GM21360 (cell line): Measurements from ENCODE around the gene DRICH1.
"Not testable (repeated sequence)": the region's sequence is repeated elsewhere in the genome, so short reads cannot be mapped to it uniquely, and the experiment has no call there.

ENCODE experiments used
- ATAC-seq: cut with Tn5 transposase; IDR thresholded peaks from one replicate; pipeline ENCODE4 v1.9.1; 2021; ENCODE audit warnings: mild to moderate bottlenecking, moderate library complexity; ENCODE audit not compliant: unreplicated experiment

The DRICH1 gene

GRCh38 chr22:23632178-23632577 is at the start of gene DRICH1:
TSS of gene DRICH1 (minus strand) at chr22:23632321. CDS start at chr22:23632023, 298 bp downstream.
- no peak for ATAC-seq

DNA sequence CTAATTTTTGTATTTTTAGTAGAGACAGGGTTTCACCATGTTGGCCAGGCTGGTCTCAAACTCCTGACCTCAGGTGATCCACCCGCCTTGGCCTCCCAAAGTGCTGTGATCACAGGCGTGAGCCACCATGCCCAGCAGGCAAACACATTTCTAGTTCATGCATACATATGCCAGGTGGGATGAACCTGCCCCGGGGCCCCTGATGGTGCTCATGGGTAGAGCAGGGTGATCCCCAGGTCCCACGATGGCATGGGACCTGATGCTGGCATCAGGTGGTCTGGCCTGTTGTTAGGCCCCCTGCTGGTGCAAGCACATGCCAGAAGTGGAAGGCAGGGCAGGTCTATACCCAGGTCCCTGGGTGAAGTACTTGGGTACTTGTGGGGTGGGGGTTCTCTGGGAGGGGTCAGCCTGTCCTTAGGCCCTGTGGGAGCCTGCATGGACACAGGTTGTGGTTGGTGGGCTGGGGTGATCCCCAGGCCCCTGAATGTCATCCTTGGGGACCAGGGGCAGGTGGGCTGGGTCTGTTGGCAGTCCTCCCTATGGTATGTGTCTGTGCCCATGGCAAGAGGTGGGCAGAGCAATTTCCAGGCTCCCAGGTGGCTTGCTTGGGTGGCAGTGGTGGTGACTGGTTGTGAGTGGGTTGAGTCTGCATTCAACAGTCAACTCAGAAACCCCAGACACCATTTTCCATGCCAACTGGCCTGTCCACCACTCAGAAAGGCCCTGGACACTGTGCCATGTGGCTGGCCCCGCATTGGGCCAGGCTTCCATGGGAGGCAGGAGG is 49.1 kb upstream of the DRICH1 start:
- no peak for ATAC-seq

DNA sequence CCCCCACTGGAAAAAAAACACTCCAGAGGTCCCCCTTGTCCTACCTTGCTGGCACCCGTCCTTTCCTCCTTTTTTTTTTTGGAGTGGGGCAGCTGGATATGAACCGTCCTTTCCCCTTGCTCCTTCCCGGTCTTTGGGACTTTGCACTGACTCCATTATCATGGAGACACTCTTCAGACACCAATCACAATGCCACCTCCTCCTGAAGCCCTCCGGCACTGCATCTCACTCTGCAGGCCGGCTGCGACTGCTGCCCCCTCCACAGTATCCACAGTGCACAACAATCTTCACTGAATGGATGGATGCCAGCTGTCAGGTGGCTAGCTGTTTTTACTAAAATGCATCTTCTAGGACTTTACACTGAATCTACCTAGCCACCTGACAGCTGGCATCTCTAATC is 46.0 kb upstream of the DRICH1 start:
- ATAC-seq, result no peak

- no peak for ATAC-seq
Observed at GRCh38 chr22:23677701-23677995, 45.5 kb upstream of the DRICH1 start.

GRCh38 chr22:23676841-23677700 is 45.0 kb upstream of the DRICH1 start:
- ATAC-seq, result not testable (repeated sequence)

- ATAC-seq, result no peak
Observed at GRCh38 chr22:23675502-23676415, 43.6 kb upstream of the DRICH1 start.

DNA sequence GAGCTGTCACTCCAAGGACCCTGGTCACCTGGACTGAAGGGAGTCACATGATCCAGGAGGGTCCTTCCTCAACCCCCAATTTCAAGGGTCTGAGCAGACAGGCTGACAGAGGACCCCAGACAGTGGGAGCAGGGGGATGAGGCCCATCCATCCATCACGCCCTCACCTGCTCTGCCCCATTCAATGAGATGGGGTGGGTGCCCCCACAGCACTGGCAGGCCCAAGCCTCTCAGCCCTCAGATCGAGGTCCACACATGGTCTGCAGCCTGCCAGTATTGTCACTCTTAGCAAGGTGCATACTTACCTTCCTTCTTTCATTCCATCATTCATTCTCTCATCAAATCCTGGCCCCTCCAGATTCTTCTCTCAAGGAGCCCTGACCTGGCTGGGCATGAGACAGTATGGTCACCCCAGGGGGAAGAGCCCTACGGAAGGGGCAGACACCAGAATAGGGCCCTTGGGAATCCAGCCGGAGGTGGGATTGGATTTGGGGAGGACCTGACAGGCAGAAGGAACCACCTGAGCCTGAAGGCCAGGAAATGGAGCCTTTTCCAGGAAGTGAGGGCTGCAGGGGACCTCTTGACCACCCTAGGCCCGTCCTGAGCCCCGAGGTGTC is 42.9 kb upstream of the DRICH1 start:
- ATAC-seq, result not testable (repeated sequence)

- ATAC-seq, result no peak
Observed at GRCh38 chr22:23673826-23674690, 41.9 kb upstream of the DRICH1 start.

DNA sequence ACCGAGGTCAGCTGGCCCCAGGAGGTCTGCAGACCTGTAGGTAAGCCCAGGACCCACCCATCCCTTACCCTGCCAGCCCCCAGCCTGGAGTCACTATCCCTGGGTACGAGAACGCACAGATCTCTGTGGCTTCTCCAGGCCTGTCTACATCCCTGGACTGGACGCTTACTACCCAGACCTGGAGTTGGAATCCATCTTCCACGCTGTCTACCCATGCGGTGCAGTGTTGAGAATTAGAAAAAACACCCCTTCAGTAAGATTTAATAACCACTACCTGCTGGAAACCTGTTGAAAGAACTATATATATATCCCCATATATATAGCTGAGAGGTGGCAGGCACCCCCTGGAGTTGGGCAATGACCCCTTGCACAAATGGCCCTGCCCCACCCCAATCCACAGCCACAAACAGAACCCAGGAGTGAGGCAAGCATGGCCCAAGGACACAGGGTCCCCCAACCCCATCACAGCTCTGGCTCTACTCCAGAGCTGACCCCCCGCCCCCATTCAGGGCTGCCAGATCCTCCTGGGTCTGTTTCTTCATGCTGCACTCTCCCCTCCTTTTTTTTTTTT is 41.0 kb upstream of the DRICH1 start:
- ATAC-seq, result no peak

GRCh38 chr22:23672307-23673049 is 40.4 kb upstream of the DRICH1 start:
- ATAC-seq, result not testable (repeated sequence)

GRCh38 chr22:23671387-23671786 is 39.3 kb upstream of the DRICH1 start:
- not testable (repeated sequence) for ATAC-seq

GRCh38 chr22:23670378-23671295 is 38.5 kb upstream of the DRICH1 start:
- ATAC-seq, result no peak

GRCh38 chr22:23660381-23660780 is 28.3 kb upstream of the DRICH1 start:
- ATAC-seq, result not testable (repeated sequence)

DNA sequence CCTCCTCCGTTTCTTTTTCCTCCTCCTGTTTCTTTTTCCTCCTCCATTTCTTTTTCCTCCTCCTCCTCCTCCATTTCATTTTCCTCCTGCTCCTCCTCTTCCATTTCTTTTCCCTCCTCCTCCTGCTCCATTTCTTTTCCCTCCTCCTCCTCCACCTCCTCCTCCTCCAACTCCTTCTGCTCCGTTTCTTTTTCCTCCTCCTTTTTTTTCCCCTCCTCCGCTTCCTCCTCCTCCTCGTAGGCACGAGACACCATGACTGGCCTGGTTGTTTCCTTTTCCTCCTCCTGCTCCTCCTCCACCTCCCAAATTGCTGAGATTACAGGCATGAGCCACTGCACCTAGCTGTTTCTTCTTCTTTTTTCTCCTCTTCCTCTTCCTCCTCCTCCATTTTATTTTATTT is 25.6 kb upstream of the DRICH1 start:
- ATAC-seq, result no peak

- no peak for ATAC-seq
Observed at GRCh38 chr22:23655891-23656475, 23.9 kb upstream of the DRICH1 start.

GRCh38 chr22:23652711-23653110 is 20.6 kb upstream of the DRICH1 start:
- ATAC-seq, result no peak

- ATAC-seq, result no peak
Observed at GRCh38 chr22:23652286-23652685, 20.2 kb upstream of the DRICH1 start.
